SK-N-SH (cell line): ENCODE results near the gene ADCY5.

Experiments used
- RFX5 ChIP-seq: IDR thresholded peaks from 2 replicates; pipeline ENCODE4 v1.6.1; 2012; ENCODE audit warnings: mild to moderate bottlenecking, improper control_type of control experiment, low read length
- TEAD4 ChIP-seq: IDR thresholded peaks from 2 replicates; pipeline ENCODE4 v1.4.0; 2012; ENCODE audit warnings: mild to moderate bottlenecking, borderline replicate concordance; ENCODE audit not compliant: insufficient read depth
- TF ChIP-seq, protein P1 (sequence below): IDR thresholded peaks from 2 replicates; pipeline ENCODE4 v1.4.0; 2012; ENCODE audit warnings: low read depth, borderline replicate concordance
- TF ChIP-seq, protein P2 (sequence below): IDR thresholded peaks from 2 replicates; pipeline ENCODE4; 2012

DNA sequence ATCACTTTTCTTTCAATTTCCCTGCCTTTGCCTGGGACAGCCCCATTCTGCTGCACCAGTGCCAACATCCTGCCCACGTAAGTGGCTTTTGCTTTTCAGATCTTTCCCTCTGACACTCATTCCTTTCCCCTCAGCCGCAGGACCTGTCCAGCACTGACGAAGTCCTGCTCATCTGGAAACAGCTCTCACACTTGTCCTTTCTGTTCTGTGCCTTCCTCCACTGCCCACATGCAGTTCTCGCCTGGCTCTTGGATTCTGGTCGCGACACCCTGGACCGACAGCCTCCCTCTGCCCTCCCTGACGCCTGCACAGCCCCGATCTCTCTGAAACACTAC, 99.7 kb downstream of the ADCY5 start:
- TF ChIP-seq RFX5 (no peak), TEAD4 (no peak)
- TF ChIP-seq, protein P1, sequence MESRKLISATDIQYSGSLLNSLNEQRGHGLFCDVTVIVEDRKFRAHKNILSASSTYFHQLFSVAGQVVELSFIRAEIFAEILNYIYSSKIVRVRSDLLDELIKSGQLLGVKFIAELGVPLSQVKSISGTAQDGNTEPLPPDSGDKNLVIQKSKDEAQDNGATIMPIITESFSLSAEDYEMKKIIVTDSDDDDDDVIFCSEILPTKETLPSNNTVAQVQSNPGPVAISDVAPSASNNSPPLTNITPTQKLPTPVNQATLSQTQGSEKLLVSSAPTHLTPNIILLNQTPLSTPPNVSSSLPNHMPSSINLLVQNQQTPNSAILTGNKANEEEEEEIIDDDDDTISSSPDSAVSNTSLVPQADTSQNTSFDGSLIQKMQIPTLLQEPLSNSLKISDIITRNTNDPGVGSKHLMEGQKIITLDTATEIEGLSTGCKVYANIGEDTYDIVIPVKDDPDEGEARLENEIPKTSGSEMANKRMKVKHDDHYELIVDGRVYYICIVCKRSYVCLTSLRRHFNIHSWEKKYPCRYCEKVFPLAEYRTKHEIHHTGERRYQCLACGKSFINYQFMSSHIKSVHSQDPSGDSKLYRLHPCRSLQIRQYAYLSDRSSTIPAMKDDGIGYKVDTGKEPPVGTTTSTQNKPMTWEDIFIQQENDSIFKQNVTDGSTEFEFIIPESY: no peak
- TF ChIP-seq, protein P2, sequence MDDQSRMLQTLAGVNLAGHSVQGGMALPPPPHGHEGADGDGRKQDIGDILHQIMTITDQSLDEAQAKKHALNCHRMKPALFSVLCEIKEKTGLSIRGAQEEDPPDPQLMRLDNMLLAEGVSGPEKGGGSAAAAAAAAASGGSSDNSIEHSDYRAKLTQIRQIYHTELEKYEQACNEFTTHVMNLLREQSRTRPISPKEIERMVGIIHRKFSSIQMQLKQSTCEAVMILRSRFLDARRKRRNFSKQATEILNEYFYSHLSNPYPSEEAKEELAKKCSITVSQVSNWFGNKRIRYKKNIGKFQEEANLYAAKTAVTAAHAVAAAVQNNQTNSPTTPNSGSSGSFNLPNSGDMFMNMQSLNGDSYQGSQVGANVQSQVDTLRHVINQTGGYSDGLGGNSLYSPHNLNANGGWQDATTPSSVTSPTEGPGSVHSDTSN: no peak
